ENCODE measurements around the gene CEACAM5.

- TF ChIP-seq, protein P1, sequence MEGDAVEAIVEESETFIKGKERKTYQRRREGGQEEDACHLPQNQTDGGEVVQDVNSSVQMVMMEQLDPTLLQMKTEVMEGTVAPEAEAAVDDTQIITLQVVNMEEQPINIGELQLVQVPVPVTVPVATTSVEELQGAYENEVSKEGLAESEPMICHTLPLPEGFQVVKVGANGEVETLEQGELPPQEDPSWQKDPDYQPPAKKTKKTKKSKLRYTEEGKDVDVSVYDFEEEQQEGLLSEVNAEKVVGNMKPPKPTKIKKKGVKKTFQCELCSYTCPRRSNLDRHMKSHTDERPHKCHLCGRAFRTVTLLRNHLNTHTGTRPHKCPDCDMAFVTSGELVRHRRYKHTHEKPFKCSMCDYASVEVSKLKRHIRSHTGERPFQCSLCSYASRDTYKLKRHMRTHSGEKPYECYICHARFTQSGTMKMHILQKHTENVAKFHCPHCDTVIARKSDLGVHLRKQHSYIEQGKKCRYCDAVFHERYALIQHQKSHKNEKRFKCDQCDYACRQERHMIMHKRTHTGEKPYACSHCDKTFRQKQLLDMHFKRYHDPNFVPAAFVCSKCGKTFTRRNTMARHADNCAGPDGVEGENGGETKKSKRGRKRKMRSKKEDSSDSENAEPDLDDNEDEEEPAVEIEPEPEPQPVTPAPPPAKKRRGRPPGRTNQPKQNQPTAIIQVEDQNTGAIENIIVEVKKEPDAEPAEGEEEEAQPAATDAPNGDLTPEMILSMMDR (IDR thresholded peaks at IDR 0.05; ENCODE audit: poor library complexity): no peak
- no peak for TF ChIP-seq EZH2phosphoT487 (IDR thresholded peaks at IDR 0.05; ENCODE audit: low read depth, severe bottlenecking, unreplicated experiment)
- no peak for TF ChIP-seq EZH2 (IDR thresholded peaks at IDR 0.05; ENCODE audit: borderline replicate concordance)
These were observed 6.2 kb downstream of the CEACAM5 start for GRCh38 chr19:41714598-41714997.

Measured in hepatocyte (in vitro differentiated cells).